HUES48 (cell line): ENCODE data around the gene MROH8.
"Not testable (repeated sequence)": the region's sequence is repeated elsewhere in the genome, so short reads cannot be mapped to it uniquely, and the experiment has no call there.

ENCODE experiments used
- H3K27ac ChIP-seq: one replicate; pipeline ENCODE4 v1.7.0; 2013; ENCODE audit warnings: low read depth, low read length, inconsistent platforms
- H3K27me3 ChIP-seq: 2 replicates; pipeline ENCODE4 v1.6.1; 2013; ENCODE audit warnings: mild to moderate bottlenecking, low read length; ENCODE audit not compliant: control insufficient read depth, insufficient read depth
- H3K36me3 ChIP-seq: 2 replicates; pipeline ENCODE4 v1.6.1; 2013; ENCODE audit warnings: low read length; ENCODE audit not compliant: control insufficient read depth, insufficient read depth
- H3K4me1 ChIP-seq: 2 replicates; pipeline ENCODE4 v1.6.1; 2013; ENCODE audit warnings: mild to moderate bottlenecking, low read length; ENCODE audit not compliant: control insufficient read depth, insufficient read depth
- H3K4me3 ChIP-seq: 2 replicates; pipeline ENCODE4 v1.5.1; 2013; ENCODE audit warnings: mild to moderate bottlenecking, low read depth, low read length
- H3K9ac ChIP-seq: 2 replicates; pipeline ENCODE4 v1.6.1; 2013; ENCODE audit warnings: mild to moderate bottlenecking, low read depth, low read length, moderate library complexity
- H3K9me3 ChIP-seq: 2 replicates; pipeline ENCODE4 v1.6.1; 2013; ENCODE audit warnings: low read length; ENCODE audit not compliant: control insufficient read depth, insufficient read depth

The MROH8 gene

GRCh38 chr20:37154684-37155298, 24.6 kb downstream of the MROH8 start:
- Histone ChIP-seq H3K36me3 (no peaks in the 10 kb centered on the region), H3K9me3 (peaks cover 3% of the 10 kb centered on the region), H3K27ac (no peak overlapping the region), H3K4me3 (no peak overlapping the region), H3K4me1 (no peaks in the 10 kb centered on the region), H3K27me3 (no peaks in the 10 kb centered on the region), H3K9ac (no peak overlapping the region)

GRCh38 chr20:37152284-37152683, 27.1 kb downstream of the MROH8 start:
- Histone ChIP-seq H3K4me1 (no peaks in the 10 kb centered on the region), H3K27ac (no peak overlapping the region), H3K9ac (no peak overlapping the region), H3K36me3 (no peaks in the 10 kb centered on the region), H3K9me3 (peaks cover 3% of the 10 kb centered on the region), H3K4me3 (no peak overlapping the region), H3K27me3 (no peaks in the 10 kb centered on the region)

GRCh38 chr20:37151529-37151928, 27.8 kb downstream of the MROH8 start:
- no peak overlapping the region for H3K9ac ChIP-seq
- H3K4me1 ChIP-seq = no peaks in the 10 kb centered on the region
- H3K9me3 ChIP-seq = peaks cover 3% of the 10 kb centered on the region
- H3K4me3 ChIP-seq = no peak overlapping the region
- H3K36me3 ChIP-seq = no peaks in the 10 kb centered on the region
- no peaks in the 10 kb centered on the region for H3K27me3 ChIP-seq
- H3K27ac ChIP-seq = no peak overlapping the region

- not testable (repeated sequence) for H3K9ac ChIP-seq, H3K27me3 ChIP-seq, H3K36me3 ChIP-seq, H3K4me1 ChIP-seq, H3K27ac ChIP-seq, H3K9me3 ChIP-seq, H3K4me3 ChIP-seq
Observed at GRCh38 chr20:37150864-37151263, 28.5 kb downstream of the MROH8 start.

- H3K9me3 ChIP-seq = peaks cover 3% of the 10 kb centered on the region
- no peaks in the 10 kb centered on the region for H3K27me3 ChIP-seq
Observed at GRCh38 chr20:37147250-37147649, 32.1 kb downstream of the MROH8 start.

GRCh38 chr20:37144856-37145404, 34.4 kb downstream of the MROH8 start:
- H3K4me3 ChIP-seq = no peak overlapping the region
- no peaks in the 10 kb centered on the region for H3K27me3 ChIP-seq
- no peak overlapping the region for H3K27ac ChIP-seq
- no peaks in the 10 kb centered on the region for H3K4me1 ChIP-seq
- no peaks in the 10 kb centered on the region for H3K36me3 ChIP-seq
- H3K9me3 ChIP-seq = no peaks in the 10 kb centered on the region
- H3K9ac ChIP-seq = no peak overlapping the region

More at GRCh38 chr20:37147250-37147649, 32.1 kb downstream of the MROH8 start:
- Histone ChIP-seq H3K36me3 (no peaks in the 10 kb centered on the region), H3K4me3 (no peak overlapping the region), H3K4me1 (no peaks in the 10 kb centered on the region), H3K27ac (no peak overlapping the region), H3K9ac (no peak overlapping the region)

GRCh38 chr20:37142708-37143107, 36.6 kb downstream of the MROH8 start:
- H3K36me3 ChIP-seq = no peaks in the 10 kb centered on the region
- H3K4me1 ChIP-seq = no peaks in the 10 kb centered on the region
- no peaks in the 10 kb centered on the region for H3K27me3 ChIP-seq
- H3K9me3 ChIP-seq = no peaks in the 10 kb centered on the region
- no peak overlapping the region for H3K4me3 ChIP-seq
- H3K9ac ChIP-seq = no peak overlapping the region
- no peak overlapping the region for H3K27ac ChIP-seq

- Histone ChIP-seq H3K36me3 (no peaks in the 10 kb centered on the region), H3K27ac (no peak overlapping the region)
Observed at GRCh38 chr20:37137547-37137946, 41.8 kb downstream of the MROH8 start.

GRCh38 chr20:37133952-37134351, 45.4 kb downstream of the MROH8 start:
- Histone ChIP-seq H3K36me3 (no peaks in the 10 kb centered on the region), H3K4me1 (no peaks in the 10 kb centered on the region), H3K27me3 (no peaks in the 10 kb centered on the region), H3K9ac (no peak overlapping the region), H3K27ac (no peak overlapping the region), H3K4me3 (no peak overlapping the region), H3K9me3 (no peaks in the 10 kb centered on the region)

More at GRCh38 chr20:37137547-37137946, 41.8 kb downstream of the MROH8 start:
- H3K4me1 ChIP-seq = no peaks in the 10 kb centered on the region
- no peak overlapping the region for H3K4me3 ChIP-seq
- H3K9me3 ChIP-seq = no peaks in the 10 kb centered on the region
- no peaks in the 10 kb centered on the region for H3K27me3 ChIP-seq
- no peak overlapping the region for H3K9ac ChIP-seq

GRCh38 chr20:37131486-37131885, 47.9 kb downstream of the MROH8 start:
- Histone ChIP-seq H3K27ac (no peak overlapping the region), H3K9ac (no peak overlapping the region), H3K4me1 (no peaks in the 10 kb centered on the region), H3K27me3 (no peaks in the 10 kb centered on the region), H3K4me3 (no peak overlapping the region), H3K36me3 (no peaks in the 10 kb centered on the region), H3K9me3 (no peaks in the 10 kb centered on the region)

- H3K36me3 ChIP-seq = no peaks in the 10 kb centered on the region
- H3K27me3 ChIP-seq = no peaks in the 10 kb centered on the region
- H3K9ac ChIP-seq = no peak overlapping the region
- H3K9me3 ChIP-seq = no peaks in the 10 kb centered on the region; the same call in 1 of the 2 replicates
- no peak overlapping the region for H3K27ac ChIP-seq
- no peak overlapping the region for H3K4me3 ChIP-seq
- no peaks in the 10 kb centered on the region for H3K4me1 ChIP-seq
Observed at GRCh38 chr20:37128803-37129202, 50.5 kb downstream of the MROH8 start.
